ENCODE results near the gene NEUROD2.

NEUROD2 gene

GRCh38 chr17:39562976-39563375 is 44.7 kb downstream of the NEUROD2 start:
- DNase-seq (ENCODE audit: low read depth) = no peak
- TF ChIP-seq CTCF (IDR thresholded peaks at IDR 0.05; ENCODE audit: low read depth, low read length) (no peak), MYC (IDR thresholded peaks at IDR 0.05; ENCODE audit: low read depth, low read length) (no peak), POLR2A (IDR thresholded peaks at IDR 0.05; ENCODE audit: extremely low read depth, insufficient read length) (no peak), MAX (IDR thresholded peaks at IDR 0.05; ENCODE audit: low read depth, low read length) (no peak)
- H3K4me3 ChIP-seq (ENCODE audit: low read depth, low read length) = no peak overlapping the region

- TF ChIP-seq POLR2A (IDR thresholded peaks at IDR 0.05; ENCODE audit: extremely low read depth, insufficient read length) (no peak), MYC (IDR thresholded peaks at IDR 0.05; ENCODE audit: low read depth, low read length) (no peak), CTCF (IDR thresholded peaks at IDR 0.05; ENCODE audit: low read depth, low read length) (no peak), MAX (IDR thresholded peaks at IDR 0.05; ENCODE audit: low read depth, low read length) (no peak)
- no peak for DNase-seq (ENCODE audit: low read depth)
- H3K4me3 ChIP-seq (ENCODE audit: low read depth, low read length) = no peak overlapping the region
These were observed 45.3 kb downstream of the NEUROD2 start for GRCh38 chr17:39562395-39562794.

GRCh38 chr17:39556423-39556822 is 51.3 kb downstream of the NEUROD2 start:
- TF ChIP-seq MYC (IDR thresholded peaks at IDR 0.05; ENCODE audit: low read depth, low read length) = no peak
- TF ChIP-seq MAX (IDR thresholded peaks at IDR 0.05; ENCODE audit: low read depth, low read length) = no peak
- no peak for TF ChIP-seq POLR2A (IDR thresholded peaks at IDR 0.05; ENCODE audit: extremely low read depth, insufficient read length)
- TF ChIP-seq CTCF (IDR thresholded peaks at IDR 0.05; ENCODE audit: low read depth, low read length) = no peak
- DNase-seq (ENCODE audit: low read depth) = no peak

GRCh38 chr17:39555368-39555767 is 52.4 kb downstream of the NEUROD2 start:
- DNase-seq (ENCODE audit: low read depth) = no peak
- no peak overlapping the region for H3K4me3 ChIP-seq (ENCODE audit: low read depth, low read length)
- TF ChIP-seq POLR2A (IDR thresholded peaks at IDR 0.05; ENCODE audit: extremely low read depth, insufficient read length) = no peak
- no peak for TF ChIP-seq MYC (IDR thresholded peaks at IDR 0.05; ENCODE audit: low read depth, low read length)
- TF ChIP-seq CTCF (IDR thresholded peaks at IDR 0.05; ENCODE audit: low read depth, low read length) = no peak
- TF ChIP-seq MAX (IDR thresholded peaks at IDR 0.05; ENCODE audit: low read depth, low read length) = no peak

More at GRCh38 chr17:39556423-39556822, 51.3 kb downstream of the NEUROD2 start:
- H3K4me3 ChIP-seq (ENCODE audit: low read depth, low read length) = no peak overlapping the region

Data from NB4 (cell line).